ENCODE measurements around the gene TRAPPC2. TPM values are rescaled to one million over a fixed set of nuclear protein-coding genes. Genes with fewer than 3 reads are reported as not detected.

The TRAPPC2 gene
- total RNA-seq, 1 donor from 2014 or later = 23.4 TPM

- Mint-ChIP-seq H3K27me3 (no peaks in the 10 kb centered on the region), H3K4me1 (ENCODE audit: low read depth) (peaks cover 1% of the 10 kb centered on the region), H3K9me3 (ENCODE audit: low read depth) (peaks cover 7% of the 10 kb centered on the region), H3K4me3 (ENCODE audit: low read depth) (no peak overlapping the region), H3K36me3 (ENCODE audit: insufficient read depth) (peaks cover 21% of the 10 kb centered on the region), H3K27ac (no peak overlapping the region)
- TF ChIP-seq CTCF (IDR thresholded peaks at IDR 0.05; ENCODE audit: unreplicated experiment) = peak; percentile 63
- no peak for DNase-seq (ENCODE audit: low spot score, unreplicated experiment)
Observed at GRCh38 chrX:13750204-13750603, 15.8 kb upstream of the TRAPPC2 start.

GRCh38 chrX:13748486-13748885 lies 14.1 kb upstream of the TRAPPC2 start:
- Mint-ChIP-seq H3K36me3 (ENCODE audit: insufficient read depth) (peaks cover 20% of the 10 kb centered on the region), H3K27me3 (no peaks in the 10 kb centered on the region), H3K9me3 (ENCODE audit: low read depth) (peaks cover 7% of the 10 kb centered on the region), H3K4me3 (ENCODE audit: low read depth) (no peak overlapping the region), H3K4me1 (ENCODE audit: low read depth) (peaks cover 1% of the 10 kb centered on the region), H3K27ac (no peak overlapping the region)
- TF ChIP-seq CTCF (IDR thresholded peaks at IDR 0.05; ENCODE audit: unreplicated experiment) = no peak
- DNase-seq (ENCODE audit: low spot score, unreplicated experiment) = no peak

GRCh38 chrX:13747836-13748235 lies 13.4 kb upstream of the TRAPPC2 start:
- DNase-seq (ENCODE audit: low spot score, unreplicated experiment) = no peak
- peaks cover 1% of the 10 kb centered on the region for H3K4me1 Mint-ChIP-seq (ENCODE audit: low read depth)

GRCh38 chrX:13742397-13743176 lies 8.2 kb upstream of the TRAPPC2 start:
- Mint-ChIP-seq H3K4me1 (ENCODE audit: low read depth) (peaks cover 6% of the 10 kb centered on the region), H3K27me3 (no peaks in the 10 kb centered on the region), H3K9me3 (ENCODE audit: low read depth) (peaks cover 11% of the 10 kb centered on the region), H3K4me3 (ENCODE audit: low read depth) (no peak overlapping the region), H3K27ac (peak overlapping the region; percentile 87), H3K36me3 (ENCODE audit: insufficient read depth) (peaks cover 13% of the 10 kb centered on the region)
- no peak for TF ChIP-seq CTCF (IDR thresholded peaks at IDR 0.05; ENCODE audit: unreplicated experiment)
- DNase-seq (ENCODE audit: low spot score, unreplicated experiment) = no peak

More at GRCh38 chrX:13747836-13748235, 13.4 kb upstream of the TRAPPC2 start:
- Mint-ChIP-seq H3K27me3 (no peaks in the 10 kb centered on the region), H3K4me3 (ENCODE audit: low read depth) (no peak overlapping the region), H3K36me3 (ENCODE audit: insufficient read depth) (peaks cover 17% of the 10 kb centered on the region), H3K27ac (no peak overlapping the region), H3K9me3 (ENCODE audit: low read depth) (peaks cover 7% of the 10 kb centered on the region)
- TF ChIP-seq CTCF (IDR thresholded peaks at IDR 0.05; ENCODE audit: unreplicated experiment) = peak; percentile 39

GRCh38 chrX:13741695-13742094 lies 7.3 kb upstream of the TRAPPC2 start:
- Mint-ChIP-seq H3K36me3 (ENCODE audit: insufficient read depth) (peaks cover 15% of the 10 kb centered on the region), H3K4me3 (ENCODE audit: low read depth) (no peak overlapping the region), H3K27me3 (no peaks in the 10 kb centered on the region), H3K9me3 (ENCODE audit: low read depth) (peaks cover 8% of the 10 kb centered on the region), H3K27ac (peak overlapping the region; percentile 87), H3K4me1 (ENCODE audit: low read depth) (peaks cover 6% of the 10 kb centered on the region)
- DNase-seq (ENCODE audit: low spot score, unreplicated experiment) = no peak
- no peak for TF ChIP-seq CTCF (IDR thresholded peaks at IDR 0.05; ENCODE audit: unreplicated experiment)

All from progenitor cell of endocrine pancreas (in vitro differentiated cells).